WTC11 (cell line): ENCODE data around the gene SCAI. TPM values are rescaled to one million over a fixed set of nuclear protein-coding genes. Genes with fewer than 3 reads are reported as not detected.
A peak's percentile ranks its signal among the peaks of the same experiment; 100 is the strongest.
"Not testable (repeated sequence)": the region's sequence is repeated elsewhere in the genome, so short reads cannot be mapped to it uniquely, and the experiment has no call there.

Experiments
- ATAC-seq: fragments of 200-7000 bp; cut with Tn5 transposase; 2 replicates; pipeline ENCODE4 v1.10.0; 2021; ENCODE audit warnings: mild to moderate bottlenecking, moderate library complexity
- CTCF ChIA-PET: fragments of 300-600 bp; sonication (Branson Sonifier 250); formaldehyde crosslinking; loops from one replicate; lab custom pipeline; 2021; ENCODE audit warnings: antibody characterized with exemption; lab: Charles Lee
- POLR2A ChIA-PET: fragments of 350-600 bp; sonication (Branson Sonifier 250); formaldehyde crosslinking; loops from one replicate; lab custom pipeline; 2021; ENCODE audit warnings: antibody characterized with exemption; lab: Charles Lee
- DNase-seq: peaks from one replicate; pipeline ENCODE4 v3.0.0; 2021; ENCODE audit warnings: low spot score
- H3K27ac Mint-ChIP-seq: 2 replicates; pipeline ENCODE4 v1.8.0; 2021; ENCODE audit warnings: mixed read lengths
- H3K27me3 Mint-ChIP-seq: 2 replicates; pipeline ENCODE4 v1.8.0; 2021; ENCODE audit warnings: low read depth, mild to moderate bottlenecking, moderate library complexity, mixed read lengths
- H3K36me3 Mint-ChIP-seq: 2 replicates; pipeline ENCODE4 v1.8.0; 2021; ENCODE audit warnings: mixed read lengths
- H3K4me1 Mint-ChIP-seq: 2 replicates; pipeline ENCODE4 v1.8.0; 2022; ENCODE audit warnings: mixed read lengths
- H3K4me3 Mint-ChIP-seq: 2 replicates; pipeline ENCODE4 v1.8.0; 2021; ENCODE audit warnings: mild to moderate bottlenecking, moderate library complexity, mixed read lengths
- H3K9me3 Mint-ChIP-seq: 2 replicates; pipeline ENCODE4 v1.8.0; 2021; ENCODE audit warnings: mixed read lengths
- FOXJ3 ChIP-seq: sonication (generic); formaldehyde crosslinking; IDR thresholded peaks from 2 replicates; pipeline ENCODE4 v1.9.0; 2021; ENCODE audit warnings: missing genetic modification reagents, mild to moderate bottlenecking, borderline replicate concordance
- FOXP1 ChIP-seq: sonication (generic); formaldehyde crosslinking; IDR thresholded peaks from 2 replicates; pipeline ENCODE4 v1.8.0; 2022; ENCODE audit warnings: missing genetic modification reagents, mild to moderate bottlenecking, moderate library complexity, borderline replicate concordance
- GABPB1 ChIP-seq: sonication (generic); formaldehyde crosslinking; IDR thresholded peaks from 2 replicates; pipeline ENCODE4 v1.8.1; 2023; ENCODE audit warnings: mild to moderate bottlenecking, missing genetic modification reagents
- GRHL2 ChIP-seq: fragments of 250-450 bp; sonication (Bioruptor Pico); IDR thresholded peaks from 2 replicates; pipeline ENCODE4 v1.8.0; 2022; ENCODE audit warnings: mild to moderate bottlenecking, moderate library complexity; ENCODE audit not compliant: insufficient replicate concordance, severe bottlenecking
- GTF2I ChIP-seq: fragments of 250-450 bp; sonication (Bioruptor Pico); conservative IDR thresholded peaks from 2 replicates; pipeline ENCODE4 v1.4.0; 2021; ENCODE audit warnings: mild to moderate bottlenecking
- IRF2 ChIP-seq: sonication (generic); formaldehyde crosslinking; IDR thresholded peaks from 2 replicates; pipeline ENCODE4 v1.8.0; 2022; ENCODE audit warnings: low read depth, missing genetic modification reagents, borderline replicate concordance
- JUN ChIP-seq: sonication (generic); formaldehyde crosslinking; IDR thresholded peaks from 2 replicates; pipeline ENCODE4 v1.8.0; 2023; ENCODE audit warnings: mild to moderate bottlenecking, missing genetic modification reagents
- MLX ChIP-seq: sonication (generic); formaldehyde crosslinking; IDR thresholded peaks from 2 replicates; pipeline ENCODE4 v1.8.1; 2023; ENCODE audit warnings: mild to moderate bottlenecking, missing genetic modification reagents, moderate library complexity
- MYBL2 ChIP-seq: sonication (generic); formaldehyde crosslinking; IDR thresholded peaks from 2 replicates; pipeline ENCODE4 v1.8.1; 2023; ENCODE audit warnings: mild to moderate bottlenecking, moderate library complexity, missing genetic modification reagents
- NR1H2 ChIP-seq: sonication (generic); formaldehyde crosslinking; IDR thresholded peaks from 2 replicates; pipeline ENCODE4 v1.9.0; 2021; ENCODE audit warnings: mild to moderate bottlenecking, moderate library complexity, missing genetic modification reagents
- NR3C1 ChIP-seq: sonication (generic); formaldehyde crosslinking; conservative IDR thresholded peaks from 2 replicates; pipeline ENCODE4 v1.8.1; 2023; ENCODE audit warnings: low read depth, mild to moderate bottlenecking, missing genetic modification reagents
- RORB ChIP-seq: fragments of 250-450 bp; sonication (Bioruptor Pico); IDR thresholded peaks from 2 replicates; pipeline ENCODE4 v1.9.0; 2021; ENCODE audit warnings: mild to moderate bottlenecking
- SP1 ChIP-seq: sonication (generic); formaldehyde crosslinking; conservative IDR thresholded peaks from 2 replicates; pipeline ENCODE4 v1.8.1; 2022; ENCODE audit warnings: missing genetic modification reagents
- TEAD1 ChIP-seq: sonication (generic); formaldehyde crosslinking; IDR thresholded peaks from 2 replicates; pipeline ENCODE4 v1.8.0; 2022; ENCODE audit warnings: mild to moderate bottlenecking, missing genetic modification reagents
- USF1 ChIP-seq: sonication (generic); formaldehyde crosslinking; IDR thresholded peaks from 2 replicates; pipeline ENCODE4 v1.8.0; 2022; ENCODE audit warnings: mild to moderate bottlenecking, missing genetic modification reagents
- ZMAT4 ChIP-seq: fragments of 250-450 bp; sonication (Bioruptor Pico); IDR thresholded peaks from 2 replicates; pipeline ENCODE4 v1.9.0; 2021; ENCODE audit warnings: mild to moderate bottlenecking
- ZNF232 ChIP-seq: sonication (generic); formaldehyde crosslinking; IDR thresholded peaks from 2 replicates; pipeline ENCODE4 v1.8.0; 2022; ENCODE audit warnings: mild to moderate bottlenecking, missing genetic modification reagents
- ZNF281 ChIP-seq: sonication (generic); formaldehyde crosslinking; IDR thresholded peaks from 2 replicates; pipeline ENCODE4 v1.8.0; 2023; ENCODE audit warnings: mild to moderate bottlenecking, missing genetic modification reagents
- ZNF396 ChIP-seq: fragments of 250-450 bp; sonication (Bioruptor Pico); IDR thresholded peaks from 2 replicates; pipeline ENCODE4 v1.8.0; 2021; ENCODE audit warnings: mild to moderate bottlenecking, moderate library complexity, borderline replicate concordance
- ZSCAN18 ChIP-seq: fragments of 250-450 bp; sonication (Bioruptor Pico); IDR thresholded peaks from 2 replicates; pipeline ENCODE4 v2.1.2; 2022; ENCODE audit warnings: mild to moderate bottlenecking, moderate library complexity
- total RNA-seq: library from RNA; stranded (reverse); gene quantifications from 3 replicates; pipeline ENCODE4 v1.2.3, GENCODE V29; 2021

Gene SCAI
- total RNA-seq, 1 experiment from 2014 or later: 20.4 TPM

GRCh38 chr9:124965775-124966568, 177.4 kb downstream of the SCAI start:
- H3K36me3 Mint-ChIP-seq, H3K4me1 Mint-ChIP-seq, H3K4me3 Mint-ChIP-seq, H3K27me3 Mint-ChIP-seq, H3K9me3 Mint-ChIP-seq, ATAC-seq, DNase-seq: not testable (repeated sequence)
- TF ChIP-seq GABPB1 (CRISPR knock-in tag): peak; percentile 68
- ChIA-PET POLR2A (interaction anchor here (0.5 to 1.1 kb wide), 2 partner anchors 65 to 276 kb away, joined by 3 read pairs; partner anchors contain the start of gene HSPA5), CTCF (interaction anchor here (0.6 kb wide), 1 partner anchor 36 kb away, joined by 3 read pairs; no protein-coding TSS in a partner anchor)
- H3K27ac Mint-ChIP-seq: 0 out of 2 replicates have a peak overlapping the region, but pooled peaks have one; percentile 66

- H3K4me3 Mint-ChIP-seq: no peak overlapping the region
- H3K27ac Mint-ChIP-seq: 0 out of 2 replicates have a peak overlapping the region, but pooled peaks have one; percentile 25
Observed at GRCh38 chr9:124964604-124965003, 178.7 kb downstream of the SCAI start.

GRCh38 chr9:124964056-124964455, 179.3 kb downstream of the SCAI start:
- H3K36me3 Mint-ChIP-seq: peaks cover 7% of the 10 kb centered on the region
- no peak overlapping the region for H3K4me3 Mint-ChIP-seq
- no peaks in the 10 kb centered on the region for H3K27me3 Mint-ChIP-seq
- DNase-seq: no peak
- POLR2A ChIA-PET: no interaction called here
- H3K4me1 Mint-ChIP-seq: no peaks in the 10 kb centered on the region
- no peak for TF ChIP-seq TEAD1 (CRISPR knock-in tag)
- TF ChIP-seq ZNF232 (CRISPR knock-in tag): no peak
- TF ChIP-seq RORB: no peak
- no peak for TF ChIP-seq ZNF396 (CRISPR knock-in tag)
- no peak for TF ChIP-seq NR3C1
- TF ChIP-seq GRHL2 (CRISPR knock-in tag): no peak
- TF ChIP-seq IRF2: no peak
- no peak for TF ChIP-seq ZMAT4 (CRISPR knock-in tag)
- no peak for TF ChIP-seq GTF2I (CRISPR knock-in tag)
- no peak for TF ChIP-seq MYBL2 (CRISPR knock-in tag)
- no peak for TF ChIP-seq FOXJ3 (CRISPR knock-in tag)
- no peak for TF ChIP-seq FOXP1 (CRISPR knock-in tag)
- TF ChIP-seq ZNF281 (CRISPR knock-in tag): no peak
- no peak for TF ChIP-seq NR1H2 (CRISPR knock-in tag)
- no peak for TF ChIP-seq SP1 (CRISPR knock-in tag)
- no peak for TF ChIP-seq USF1
- TF ChIP-seq MLX: no peak
- TF ChIP-seq ZSCAN18 (CRISPR knock-in tag): no peak
- TF ChIP-seq, all 79 proteins: peak for 0
- no peak for ATAC-seq
- peaks cover 4% of the 10 kb centered on the region for H3K9me3 Mint-ChIP-seq
- CTCF ChIA-PET: no interaction called here
- H3K27ac Mint-ChIP-seq: no peak overlapping the region

More at GRCh38 chr9:124964604-124965003, 178.7 kb downstream of the SCAI start:
- H3K36me3 Mint-ChIP-seq: peaks cover 6% of the 10 kb centered on the region
- H3K4me1 Mint-ChIP-seq: no peaks in the 10 kb centered on the region
- H3K27me3 Mint-ChIP-seq: no peaks in the 10 kb centered on the region
- TF ChIP-seq JUN (CRISPR knock-in tag) (no peak), GRHL2 (CRISPR knock-in tag) (no peak)
- TF ChIP-seq, all 79 proteins: peak for 0
- no peak for DNase-seq
- H3K9me3 Mint-ChIP-seq: peaks cover 4% of the 10 kb centered on the region
- POLR2A ChIA-PET: interaction anchor here (1.1 kb wide), 1 partner anchor 277 kb away, joined by 3 read pairs; the partner anchor contains the start of gene HSPA5
- ATAC-seq: no peak
- CTCF ChIA-PET: interaction anchor here (0.7 kb wide), 1 partner anchor 525 kb away, joined by 4 read pairs; no protein-coding TSS in a partner anchor
